MM.1S (cell line): ENCODE measurements around the gene GLB1L3.

Source experiments
- EZH2 ChIP-seq: fragments of 300-600 bp; sonication (generic); optimal IDR thresholded peaks from 2 replicates; pipeline ENCODE3; 2017; ENCODE audit warnings: low read depth, mild to moderate bottlenecking, antibody characterized with exemption, low read length, mixed read lengths
- EZH2phosphoT487 ChIP-seq: fragments of 300-600 bp; sonication (generic); IDR thresholded peaks from 2 replicates; pipeline ENCODE4 v1.6.1; 2018; ENCODE audit warnings: antibody characterized with exemption, low read length
- TF ChIP-seq, protein P1 (sequence below): fragments of 300-600 bp; sonication (generic); IDR thresholded peaks from 2 replicates; pipeline ENCODE4 v1.5.1; 2016; ENCODE audit warnings: antibody characterized with exemption, low read length, mixed read lengths

DNA sequence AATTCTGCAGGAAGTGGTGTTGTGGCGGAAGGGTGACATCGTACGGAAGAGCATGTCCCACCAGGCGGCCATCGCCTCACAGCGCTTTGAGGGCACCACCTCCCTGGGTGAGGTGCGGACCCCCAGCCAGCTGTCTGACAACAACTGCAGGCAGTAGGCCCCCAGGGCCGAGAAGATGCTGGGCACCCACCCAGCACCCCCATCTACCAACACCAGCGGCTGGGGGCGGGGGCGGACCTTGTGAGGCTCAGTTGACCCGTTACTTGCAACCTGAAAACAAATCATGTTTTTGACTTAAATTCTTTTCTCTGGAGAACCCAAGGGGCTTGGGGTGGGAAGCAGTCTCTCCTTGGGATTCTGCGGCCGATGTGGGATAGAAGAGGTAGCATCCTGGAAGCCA, 30.7 kb upstream of the GLB1L3 start:
- TF ChIP-seq EZH2 (no peak), EZH2phosphoT487 (no peak)
- TF ChIP-seq, protein P1, sequence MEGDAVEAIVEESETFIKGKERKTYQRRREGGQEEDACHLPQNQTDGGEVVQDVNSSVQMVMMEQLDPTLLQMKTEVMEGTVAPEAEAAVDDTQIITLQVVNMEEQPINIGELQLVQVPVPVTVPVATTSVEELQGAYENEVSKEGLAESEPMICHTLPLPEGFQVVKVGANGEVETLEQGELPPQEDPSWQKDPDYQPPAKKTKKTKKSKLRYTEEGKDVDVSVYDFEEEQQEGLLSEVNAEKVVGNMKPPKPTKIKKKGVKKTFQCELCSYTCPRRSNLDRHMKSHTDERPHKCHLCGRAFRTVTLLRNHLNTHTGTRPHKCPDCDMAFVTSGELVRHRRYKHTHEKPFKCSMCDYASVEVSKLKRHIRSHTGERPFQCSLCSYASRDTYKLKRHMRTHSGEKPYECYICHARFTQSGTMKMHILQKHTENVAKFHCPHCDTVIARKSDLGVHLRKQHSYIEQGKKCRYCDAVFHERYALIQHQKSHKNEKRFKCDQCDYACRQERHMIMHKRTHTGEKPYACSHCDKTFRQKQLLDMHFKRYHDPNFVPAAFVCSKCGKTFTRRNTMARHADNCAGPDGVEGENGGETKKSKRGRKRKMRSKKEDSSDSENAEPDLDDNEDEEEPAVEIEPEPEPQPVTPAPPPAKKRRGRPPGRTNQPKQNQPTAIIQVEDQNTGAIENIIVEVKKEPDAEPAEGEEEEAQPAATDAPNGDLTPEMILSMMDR, result no peak
